ENCODE measurements around the gene OTOG. TPM values are rescaled to one million over a fixed set of nuclear protein-coding genes. Genes with fewer than 3 reads are reported as not detected.

The OTOG gene
- total and polyA plus RNA-seq, 2 donors (not counting 1 experiment from before 2014, with no cell fraction given), result not detected

DNA sequence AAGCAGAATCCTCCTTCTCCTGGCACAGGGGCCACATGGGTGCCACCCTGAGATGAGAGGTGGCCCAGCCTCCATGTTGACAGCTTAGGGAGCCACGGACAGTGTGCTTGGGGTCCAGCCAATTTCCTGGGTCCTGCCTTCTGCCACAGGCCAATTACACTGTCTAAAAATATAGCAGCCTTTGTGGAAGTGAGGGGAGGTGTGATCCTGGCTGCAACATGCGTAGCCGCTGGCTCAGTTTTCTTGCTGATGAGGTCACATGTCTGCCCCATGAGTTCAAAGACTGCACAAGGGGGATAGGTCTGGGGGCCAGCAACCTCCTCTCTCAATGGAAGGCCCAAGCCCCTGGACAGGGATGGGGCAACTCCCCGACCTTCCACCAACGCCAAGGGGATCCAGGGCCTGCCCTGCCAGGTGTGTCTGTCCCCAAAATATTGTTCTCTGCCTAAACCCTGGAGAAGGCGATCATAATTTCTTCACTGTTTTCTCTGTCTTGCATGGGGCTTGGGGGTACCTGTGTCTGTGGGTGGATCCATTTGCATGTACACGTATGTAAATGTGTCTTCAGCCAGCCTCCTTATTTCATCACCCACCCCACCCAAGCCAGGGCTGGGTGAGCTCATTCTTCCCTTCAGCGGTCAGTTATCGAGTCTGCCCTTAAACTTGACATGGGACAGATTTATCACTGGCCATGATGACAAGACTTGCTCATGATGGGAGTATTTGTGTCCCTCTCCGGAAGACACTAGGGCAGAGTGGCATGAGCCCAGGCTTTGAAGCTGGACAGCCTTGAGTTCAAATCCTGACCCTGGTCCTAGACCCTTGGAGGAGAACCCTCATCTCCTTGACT, 59.4 kb downstream of the OTOG start:
- Mint-ChIP-seq H3K27me3 (no peaks in the 10 kb centered on the region), H3K4me1 (no peaks in the 10 kb centered on the region), H3K27ac (no peak overlapping the region), H3K4me3 (no peak overlapping the region), H3K9me3 (ENCODE audit: insufficient read depth) (peaks cover 2% of the 10 kb centered on the region)
- Histone ChIP-seq H3K27me3 (replicated peaks in 1 of 4; ENCODE audit: control extremely low read depth in 1 of 4, control insufficient read depth in 3 of 4, insufficient read depth in 4 of 4, low read length in 3 of 4) (no peaks in the 10 kb centered on the region), H3K27ac (ENCODE audit: low read length in 2 of 2) (no peak overlapping the region), H3K4me1 (ENCODE audit: control insufficient read depth in 2 of 2, insufficient read depth in 2 of 2, low read length in 2 of 2) (no peaks in the 10 kb centered on the region), H3K79me2 (ENCODE audit: control insufficient read depth, insufficient read depth, low read length) (no peaks in the 10 kb centered on the region), H3K4me3 (ENCODE audit: control extremely low read depth in 1 of 5, extremely low read depth in 1 of 5, insufficient read depth in 1 of 5, low read depth in 2 of 5, low read length in 4 of 5) (no peak overlapping the region), H3K4me2 (replicated peaks; ENCODE audit: low read depth, low read length, poor library complexity, severe bottlenecking) (no peak overlapping the region), H2AFZ (ENCODE audit: insufficient read depth, low read depth, low read length, poor library complexity, severe bottlenecking) (no peak overlapping the region), H3K9ac (ENCODE audit: low read length) (no peak overlapping the region), H3K9me3 (ENCODE audit: control extremely low read depth in 1 of 3, control insufficient read depth in 2 of 3, insufficient read depth in 1 of 3, low read length in 2 of 3) (no peaks in the 10 kb centered on the region), H4K20me1 (ENCODE audit: control insufficient read depth, insufficient read depth, low read length, poor library complexity, severe bottlenecking) (no peaks in the 10 kb centered on the region), H3K36me3 (replicated peaks in 1 of 2; ENCODE audit: control extremely low read depth in 1 of 2, control insufficient read depth in 1 of 2, extremely low read depth in 1 of 2, insufficient read depth in 2 of 2, low read length in 1 of 2) (no peaks in the 10 kb centered on the region)
- intact Hi-C loops (cut with micrococcal nuclease), result no loop called here
- ATAC-seq (ENCODE audit: low read depth) (no peak), DNase-seq (no peak)
- TF ChIP-seq CTCF (IDR thresholded peaks at IDR 0.05) (no peak), EZH2 (IDR thresholded peaks at IDR 0.05; ENCODE audit: borderline replicate concordance, insufficient read depth, low read depth, low read length, poor library complexity, severe bottlenecking) (no peak)
- ChIA-PET CTCF (no interaction called here), POLR2A (no interaction called here)
- WGBS (ENCODE audit: insufficient coverage), result 74% methylated on average over 5 of the region's 10 CpGs

- no peaks in the 10 kb centered on the region for H3K79me2 ChIP-seq (ENCODE audit: control insufficient read depth, insufficient read depth, low read length)
- Mint-ChIP-seq H3K27ac (no peak overlapping the region), H3K9me3 (ENCODE audit: insufficient read depth) (peaks cover 2% of the 10 kb centered on the region), H3K27me3 (peaks cover under 1% of the 10 kb centered on the region), H3K4me3 (no peak overlapping the region), H3K4me1 (no peaks in the 10 kb centered on the region)
- H3K27ac ChIP-seq (ENCODE audit: low read length in 2 of 2), result no peak overlapping the region
- no peak overlapping the region for H2AFZ ChIP-seq (ENCODE audit: insufficient read depth, low read depth, low read length, poor library complexity, severe bottlenecking)
- H3K9me3 ChIP-seq (ENCODE audit: control extremely low read depth in 1 of 3, control insufficient read depth in 2 of 3, insufficient read depth in 1 of 3, low read length in 2 of 3), result peaks cover 0 to 3% (median 0%) of the 10 kb centered on the region in 3 donors
- no peaks in the 10 kb centered on the region for H3K4me1 ChIP-seq (ENCODE audit: control insufficient read depth in 2 of 2, insufficient read depth in 2 of 2, low read length in 2 of 2)
- WGBS (ENCODE audit: insufficient coverage), result 89% methylated on average over 4 of the region's 6 CpGs
- intact Hi-C loops (cut with micrococcal nuclease), result no loop called here
- H3K4me3 ChIP-seq (ENCODE audit: control extremely low read depth in 1 of 5, extremely low read depth in 1 of 5, insufficient read depth in 1 of 5, low read depth in 2 of 5, low read length in 4 of 5), result no peak overlapping the region
- ATAC-seq (ENCODE audit: low read depth) (no peak), DNase-seq (no peak)
- CTCF ChIA-PET, result no interaction called here
- H3K4me2 ChIP-seq (replicated peaks; ENCODE audit: low read depth, low read length, poor library complexity, severe bottlenecking), result no peak overlapping the region
- H3K36me3 ChIP-seq (replicated peaks in 1 of 2; ENCODE audit: control extremely low read depth in 1 of 2, control insufficient read depth in 1 of 2, extremely low read depth in 1 of 2, insufficient read depth in 2 of 2, low read length in 1 of 2), result no peaks in the 10 kb centered on the region
- no peaks in the 10 kb centered on the region for H3K27me3 ChIP-seq (replicated peaks in 1 of 4; ENCODE audit: control extremely low read depth in 1 of 4, control insufficient read depth in 3 of 4, insufficient read depth in 4 of 4, low read length in 3 of 4)
- no peaks in the 10 kb centered on the region for H4K20me1 ChIP-seq (ENCODE audit: control insufficient read depth, insufficient read depth, low read length, poor library complexity, severe bottlenecking)
- POLR2A ChIA-PET, result no interaction called here
- H3K9ac ChIP-seq (ENCODE audit: low read length), result no peak overlapping the region
- TF ChIP-seq CTCF (IDR thresholded peaks at IDR 0.05), result no peak
Measured at GRCh38 chr11:17607083-17607429, 60.0 kb downstream of the OTOG start.
